NCI-H446 (cell line): ENCODE data around the gene BATF3.

Experiments
- DNase-seq, 2 experiments: peaks; one replicate each; lab custom pipeline; 2025; lab: John Stamatoyannopoulos, UW

BATF3 gene

GRCh38 chr1:212703991-212704564 lies 4.4 kb upstream of the BATF3 start:
- DNase-seq: no peak

- no peak for DNase-seq
Observed at GRCh38 chr1:212702672-212703071, 3.0 kb upstream of the BATF3 start.

GRCh38 chr1:212701910-212702309 lies 2.3 kb upstream of the BATF3 start:
- DNase-seq: no peak

- no peak for DNase-seq
Observed at GRCh38 chr1:212700892-212701819, 1.5 kb upstream of the BATF3 start.

- DNase-seq: no peak
Observed at GRCh38 chr1:212700223-212700891, 717 bp upstream of the BATF3 start.

- DNase-seq: peak in 1 of 2 experiments; percentile 61
Observed at GRCh38 chr1:212699104-212699624, 476 bp downstream of the BATF3 start.

- no peak for DNase-seq
Observed at GRCh38 chr1:212698467-212699103, 1.1 kb downstream of the BATF3 start.

DNA sequence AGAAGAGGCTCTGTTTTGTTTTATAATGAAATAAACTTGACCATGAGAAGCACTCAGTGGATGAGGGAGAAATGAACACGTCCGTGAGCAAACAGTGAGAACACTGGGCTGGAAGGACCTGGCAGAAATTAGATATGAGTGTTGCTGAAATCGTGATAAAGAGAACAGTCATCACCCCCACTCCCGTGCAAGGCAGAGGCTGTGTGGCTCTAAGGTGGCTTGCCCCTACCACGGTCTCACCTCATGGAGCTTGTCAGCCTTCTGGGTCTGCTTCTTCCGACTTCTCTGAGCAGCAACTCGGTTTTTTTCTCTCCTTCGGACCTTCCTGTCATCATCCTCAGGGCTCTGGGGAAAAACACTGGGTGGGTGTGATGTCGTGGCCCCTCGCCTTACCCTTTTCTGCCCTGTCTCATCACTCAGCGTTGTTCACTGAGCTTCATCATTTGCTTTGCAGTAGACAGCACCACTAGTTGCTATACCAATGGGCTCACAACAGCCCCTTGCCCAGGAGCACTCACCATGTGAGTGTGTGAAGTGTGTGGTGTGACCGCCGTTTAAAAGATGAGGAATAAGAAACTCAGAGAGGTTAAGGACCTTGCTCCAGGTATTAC lies 2.8 kb downstream of the BATF3 start:
- DNase-seq: no peak

DNA sequence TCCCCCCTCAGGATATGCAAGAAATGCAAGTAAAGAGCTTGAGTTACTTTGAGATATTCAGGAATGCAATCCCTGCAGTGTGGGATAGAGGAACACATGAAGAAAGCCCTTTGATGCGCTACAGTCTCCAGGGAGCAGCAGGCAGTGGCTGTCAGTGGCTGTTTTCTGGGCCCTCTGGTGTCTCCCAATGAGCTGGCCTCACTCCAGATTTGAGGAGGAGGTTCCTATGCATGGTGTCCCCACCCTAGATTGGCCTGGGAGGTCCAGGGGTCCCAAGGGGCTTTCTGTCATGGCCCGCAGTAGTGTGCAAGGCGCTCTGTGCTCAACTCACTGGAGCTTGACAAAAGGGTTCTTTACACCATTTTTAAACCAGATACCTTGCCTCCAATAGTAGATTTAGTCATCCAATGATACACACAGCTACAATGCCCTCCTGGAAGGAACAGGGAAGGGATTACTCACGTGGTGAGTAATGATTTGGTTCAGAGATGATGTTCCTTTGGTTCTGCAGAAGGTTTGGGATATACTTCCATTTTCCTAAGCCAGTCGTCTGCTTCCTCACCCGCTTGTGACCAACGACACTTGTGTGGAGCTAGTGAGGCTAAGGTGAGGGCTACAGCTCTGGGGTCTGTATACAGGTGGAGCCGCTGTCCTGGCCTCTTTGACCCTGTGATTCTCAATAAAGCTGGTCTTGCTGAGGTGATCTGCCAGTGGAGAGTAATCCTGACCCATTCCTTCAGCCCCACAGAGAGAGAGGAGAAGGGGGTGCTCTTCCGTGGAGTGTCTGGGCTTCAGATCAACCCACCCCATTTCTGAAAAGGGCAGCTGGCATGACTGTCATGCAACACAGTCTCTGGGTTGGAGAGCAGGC lies 6.6 kb downstream of the BATF3 start:
- no peak for DNase-seq

GRCh38 chr1:212691561-212692071 lies 8.0 kb downstream of the BATF3 start:
- no peak for DNase-seq

DNA sequence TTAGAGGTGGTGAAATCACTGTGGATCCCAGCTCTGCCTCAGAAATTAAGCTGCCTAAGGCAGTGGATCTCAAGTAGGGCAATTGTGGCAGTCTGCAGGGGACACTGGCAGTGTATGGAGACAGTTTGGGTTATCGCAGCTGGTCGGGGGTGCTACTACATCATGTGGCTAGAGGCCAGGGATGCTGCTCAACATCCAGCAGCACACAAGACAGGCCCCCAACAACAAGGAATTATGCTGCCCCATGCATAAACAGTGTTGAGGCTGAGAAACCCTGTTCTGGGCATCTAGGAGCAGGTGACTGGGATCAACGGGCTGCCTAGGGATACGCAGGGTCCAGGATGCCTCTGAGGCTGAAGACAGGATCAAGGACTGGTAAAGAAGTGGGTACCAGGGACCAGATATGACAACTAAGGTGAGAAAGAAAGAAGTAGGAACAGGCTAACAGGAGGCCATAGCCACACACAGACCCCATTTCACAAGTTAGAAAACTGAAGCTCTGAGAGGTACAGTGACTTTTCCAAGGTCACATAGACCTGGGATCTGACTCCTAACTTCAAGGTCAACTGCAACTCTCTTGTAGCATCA lies 8.7 kb downstream of the BATF3 start:
- DNase-seq: no peak

- no peak for DNase-seq
Observed at GRCh38 chr1:212689758-212690529, 9.7 kb downstream of the BATF3 start.

DNA sequence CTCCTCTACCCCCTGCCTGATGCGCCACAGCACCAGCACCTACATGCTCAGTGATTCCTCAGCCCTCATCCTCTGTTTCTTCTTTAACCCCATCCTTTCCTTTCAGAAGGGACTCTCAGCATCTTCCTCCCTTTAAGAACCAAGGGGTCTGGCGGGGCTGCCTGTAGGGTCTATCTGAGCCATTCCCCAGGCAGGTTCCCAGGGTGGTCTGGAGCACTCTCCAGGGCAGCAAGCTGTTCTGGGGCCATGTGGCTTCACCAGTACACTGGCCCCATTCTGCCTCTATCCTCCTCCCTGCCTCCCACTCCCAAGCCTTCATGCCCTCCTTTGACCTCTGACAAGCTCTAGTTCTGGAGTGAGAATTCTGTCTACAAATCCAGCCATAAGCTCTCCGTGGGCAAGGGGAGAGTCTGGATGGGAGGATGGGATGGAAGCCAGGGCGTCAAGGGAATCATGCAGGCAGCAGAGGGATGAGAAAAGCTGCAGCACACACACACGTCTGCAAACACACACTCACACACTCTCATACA lies 10.4 kb downstream of the BATF3 start:
- DNase-seq: no peak

DNA sequence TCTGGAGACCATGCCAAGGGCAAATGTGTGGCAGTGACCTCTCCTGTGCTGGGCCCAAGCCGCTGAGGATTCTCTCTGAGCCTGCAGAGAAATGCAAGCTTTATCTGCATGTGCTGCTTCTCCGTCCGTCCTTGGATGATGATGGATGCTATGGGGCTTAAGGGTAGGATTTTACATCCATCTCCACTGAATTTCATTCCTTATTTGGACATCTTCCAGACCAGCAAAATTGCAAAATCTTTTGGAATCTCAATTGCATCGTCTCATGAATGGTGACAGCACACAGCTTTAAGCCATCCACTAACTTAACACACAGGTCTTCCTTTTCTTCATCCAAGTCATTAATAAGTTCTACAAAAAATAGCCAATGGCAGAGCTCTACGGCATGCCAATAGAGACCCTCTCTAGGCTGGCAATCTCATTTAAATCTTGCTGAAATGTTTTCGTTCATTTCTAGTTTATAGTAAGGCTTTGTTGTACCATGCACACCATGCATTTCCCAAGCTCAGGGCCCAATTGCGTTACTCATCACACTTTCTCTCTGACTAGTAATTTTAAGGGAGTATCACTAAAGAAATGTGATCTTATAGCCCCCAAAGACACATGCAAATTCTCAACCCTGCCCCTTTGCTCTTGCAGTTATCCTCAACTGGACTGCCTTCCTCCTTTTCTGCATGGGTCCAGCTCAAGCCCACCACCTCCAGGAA lies 11.1 kb downstream of the BATF3 start:
- DNase-seq: no peak

- DNase-seq: no peak
Observed at GRCh38 chr1:212687811-212688210, 11.8 kb downstream of the BATF3 start.

DNA sequence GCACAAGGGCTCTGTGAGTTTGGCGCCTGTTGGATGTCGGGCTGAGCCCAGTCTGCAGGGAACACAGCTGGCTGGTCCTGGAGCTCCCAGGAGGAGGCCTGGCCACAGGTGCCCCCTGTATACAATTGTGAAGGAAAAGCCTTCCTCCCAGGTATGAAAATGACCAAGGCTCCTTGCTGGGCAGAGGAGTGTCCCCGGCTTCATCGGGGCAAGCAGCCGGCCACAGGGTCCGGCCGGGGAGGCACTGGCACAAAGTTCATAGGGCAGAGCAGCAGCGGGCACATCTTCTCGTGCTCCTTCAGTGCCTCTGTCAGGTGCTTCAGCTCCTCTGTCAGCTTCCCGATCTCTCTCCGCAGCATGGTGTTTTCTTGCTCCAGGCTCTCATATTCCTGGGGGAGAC lies 13.0 kb downstream of the BATF3 start:
- DNase-seq: no peak

DNA sequence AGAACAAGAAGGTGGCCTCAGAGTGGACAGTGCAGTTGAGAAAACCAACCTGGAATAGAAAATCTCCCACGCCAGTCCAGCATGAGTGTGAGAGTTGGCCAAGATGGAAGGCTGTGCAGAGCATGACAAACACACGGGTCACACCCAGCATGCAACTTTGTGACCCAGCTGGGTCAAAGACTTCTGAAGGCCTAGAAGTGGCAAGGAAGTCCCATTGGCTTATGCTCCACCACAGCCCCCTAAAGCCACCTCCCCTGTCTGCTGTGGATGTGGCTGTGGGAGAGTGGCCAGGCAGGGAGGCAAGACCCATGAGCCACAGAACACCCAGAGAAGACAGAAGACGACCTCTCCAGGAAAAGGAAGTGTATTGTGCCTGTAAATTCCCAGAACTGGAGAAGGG lies 13.6 kb downstream of the BATF3 start:
- no peak for DNase-seq

- no peak for DNase-seq
Observed at GRCh38 chr1:212685429-212685828, 14.2 kb downstream of the BATF3 start.
